ENCODE results near the gene OPRM1. TPM values are rescaled to one million over a fixed set of nuclear protein-coding genes. Genes with fewer than 3 reads are reported as not detected.

OPRM1 gene
- total RNA-seq, 1 donor from 2014 or later, result not detected

DNA sequence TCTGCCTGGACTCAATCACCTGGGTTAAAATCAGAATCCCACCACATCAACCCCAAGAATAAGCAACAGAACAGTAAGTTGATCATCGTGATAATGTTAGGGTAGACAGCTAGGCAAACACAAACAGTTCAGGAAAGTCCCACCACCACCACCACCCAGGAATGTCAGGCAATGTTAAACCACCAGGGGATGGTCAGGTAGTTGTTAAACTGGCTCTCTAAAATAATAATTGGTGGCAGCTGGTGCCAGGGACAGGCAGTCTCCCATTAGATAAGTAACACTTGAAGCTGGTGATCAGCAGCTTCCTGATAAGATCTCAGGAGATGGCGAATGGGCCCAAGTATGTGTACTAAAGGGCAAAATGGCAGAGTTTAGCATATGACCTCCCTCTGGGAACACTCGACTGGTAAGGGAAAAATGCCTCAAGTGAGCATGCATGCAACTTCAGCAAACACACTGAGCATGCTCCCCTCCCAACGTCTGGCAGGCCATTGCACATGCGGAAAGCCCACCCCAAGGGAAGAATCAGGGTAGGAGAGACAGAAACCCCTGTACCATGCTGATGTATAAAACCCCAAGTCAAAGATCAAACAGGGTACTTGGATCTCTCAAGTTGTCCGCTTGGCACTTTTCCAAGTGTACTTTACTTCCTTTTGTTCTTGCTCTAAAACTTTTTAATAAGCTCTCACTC is 250.9 kb downstream of the OPRM1 start:
- H3K36me3 ChIP-seq, result no peaks in the 10 kb centered on the region
- H3K79me2 ChIP-seq (ENCODE audit: low read depth), result no peaks in the 10 kb centered on the region
- no peaks in the 10 kb centered on the region for H3K4me1 ChIP-seq
- Mint-ChIP-seq H3K4me1 (no peaks in the 10 kb centered on the region), H3K36me3 (no peaks in the 10 kb centered on the region), H3K9me3 (no peaks in the 10 kb centered on the region), H3K27ac (no peak overlapping the region), H3K27me3 (ENCODE audit: insufficient read depth, low read depth) (no peaks in the 10 kb centered on the region), H3K4me3 (no peak overlapping the region)
- H4K20me1 ChIP-seq (ENCODE audit: low read depth), result no peaks in the 10 kb centered on the region
- H3K27me3 ChIP-seq, result no peaks in the 10 kb centered on the region
- no peak overlapping the region for H3K4me2 ChIP-seq
- H3K27ac ChIP-seq, result no peak overlapping the region
- no peaks in the 10 kb centered on the region for H3F3A ChIP-seq (ENCODE audit: low read depth)
- no peaks in the 10 kb centered on the region for H3K9me3 ChIP-seq (ENCODE audit: low read depth)
- no peak for TF ChIP-seq EZH2 (IDR thresholded peaks at IDR 0.05)
- no peak for TF ChIP-seq CTCF (IDR thresholded peaks at IDR 0.05)
- no peak for TF ChIP-seq EZH2phosphoT487 (IDR thresholded peaks at IDR 0.05)
- DNase-seq (ENCODE audit: low spot score), result no peak
- H3K4me3 ChIP-seq, result no peak overlapping the region
- H3K9ac ChIP-seq, result no peak overlapping the region
- no peak overlapping the region for H2AFZ ChIP-seq (replicated peaks)

DNA sequence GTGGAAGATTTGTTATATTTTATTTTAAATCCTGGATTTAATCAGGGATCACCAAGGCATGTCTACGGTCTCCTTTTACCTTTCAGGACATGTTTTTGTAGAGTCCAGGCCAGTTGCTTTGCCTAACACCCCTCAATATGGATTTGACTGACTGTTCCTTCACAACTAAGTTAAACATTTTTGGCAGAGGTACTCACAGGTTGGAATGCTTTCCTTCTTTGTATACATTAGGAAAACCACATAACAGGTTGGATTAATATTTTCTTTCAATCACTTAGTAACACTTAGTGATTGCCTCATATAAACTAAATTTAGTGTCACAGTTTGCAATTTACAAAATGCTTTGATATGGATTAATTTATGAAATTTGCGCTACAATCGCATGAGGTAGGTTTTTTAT is 253.0 kb downstream of the OPRM1 start:
- Histone ChIP-seq H3K27ac (no peak overlapping the region), H3K27me3 (no peaks in the 10 kb centered on the region), H3K36me3 (no peaks in the 10 kb centered on the region), H3K4me2 (no peak overlapping the region), H3F3A (ENCODE audit: low read depth) (no peaks in the 10 kb centered on the region), H3K4me1 (no peaks in the 10 kb centered on the region), H3K9ac (no peak overlapping the region), H4K20me1 (ENCODE audit: low read depth) (no peaks in the 10 kb centered on the region), H3K9me3 (ENCODE audit: low read depth) (no peaks in the 10 kb centered on the region), H3K79me2 (ENCODE audit: low read depth) (no peaks in the 10 kb centered on the region), H3K4me3 (no peak overlapping the region), H2AFZ (replicated peaks) (no peak overlapping the region)
- H3K4me3 Mint-ChIP-seq, result no peak overlapping the region
- no peak overlapping the region for H3K27ac Mint-ChIP-seq
- H3K36me3 Mint-ChIP-seq, result no peaks in the 10 kb centered on the region
- H3K9me3 Mint-ChIP-seq, result no peaks in the 10 kb centered on the region
- H3K4me1 Mint-ChIP-seq, result peaks cover 3% of the 10 kb centered on the region
- peaks cover 6% of the 10 kb centered on the region for H3K27me3 Mint-ChIP-seq (ENCODE audit: insufficient read depth, low read depth)
- no peak for DNase-seq (ENCODE audit: low spot score)
- no peak for TF ChIP-seq CTCF (IDR thresholded peaks at IDR 0.05)
- TF ChIP-seq EZH2phosphoT487 (IDR thresholded peaks at IDR 0.05), result no peak
- no peak for TF ChIP-seq EZH2 (IDR thresholded peaks at IDR 0.05)

DNA sequence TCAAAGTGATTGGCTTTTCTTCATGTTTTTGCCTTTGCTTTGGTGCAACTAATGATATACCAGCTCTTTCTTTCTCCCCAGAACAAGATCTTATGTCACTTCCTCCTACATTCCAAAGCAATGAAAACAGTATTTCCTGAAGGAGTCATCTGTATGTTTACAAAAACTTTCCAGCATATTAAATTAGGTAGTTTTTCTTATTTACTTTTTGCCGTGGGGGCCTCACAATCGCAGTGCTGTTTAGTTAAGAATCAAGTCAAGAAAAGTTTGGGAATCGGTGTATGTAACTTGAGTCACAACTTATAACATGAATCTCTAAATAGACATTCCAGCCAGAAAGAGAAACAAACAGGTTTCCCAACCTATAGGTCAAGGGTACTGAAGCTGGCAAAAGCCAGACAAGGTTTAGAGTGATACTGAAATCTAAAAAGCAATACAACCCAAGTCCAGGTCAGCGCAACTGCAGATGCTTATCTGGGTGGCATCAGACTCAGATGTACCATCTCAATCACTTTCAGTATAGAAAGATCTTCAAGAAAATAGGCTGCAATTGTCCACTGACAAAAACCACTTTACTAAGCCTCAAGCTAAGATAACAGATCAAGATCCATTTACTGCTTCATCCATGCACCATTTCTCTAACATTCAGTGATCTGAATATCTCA is 253.9 kb downstream of the OPRM1 start:
- Histone ChIP-seq H4K20me1 (ENCODE audit: low read depth) (no peaks in the 10 kb centered on the region), H3K9ac (no peak overlapping the region), H3K27ac (no peak overlapping the region), H3K36me3 (no peaks in the 10 kb centered on the region), H3K4me3 (no peak overlapping the region), H2AFZ (replicated peaks) (no peak overlapping the region), H3K4me2 (no peak overlapping the region), H3K9me3 (ENCODE audit: low read depth) (no peaks in the 10 kb centered on the region), H3K79me2 (ENCODE audit: low read depth) (no peaks in the 10 kb centered on the region), H3K27me3 (no peaks in the 10 kb centered on the region), H3K4me1 (no peaks in the 10 kb centered on the region), H3F3A (ENCODE audit: low read depth) (no peaks in the 10 kb centered on the region)
- DNase-seq (ENCODE audit: low spot score), result no peak
- H3K9me3 Mint-ChIP-seq, result no peaks in the 10 kb centered on the region
- no peaks in the 10 kb centered on the region for H3K36me3 Mint-ChIP-seq
- no peak overlapping the region for H3K4me3 Mint-ChIP-seq
- H3K27me3 Mint-ChIP-seq (ENCODE audit: insufficient read depth, low read depth), result peaks cover 6% of the 10 kb centered on the region
- H3K27ac Mint-ChIP-seq, result no peak overlapping the region
- peaks cover 12% of the 10 kb centered on the region for H3K4me1 Mint-ChIP-seq
- no peak for TF ChIP-seq CTCF (IDR thresholded peaks at IDR 0.05)
- TF ChIP-seq EZH2phosphoT487 (IDR thresholded peaks at IDR 0.05), result no peak
